Measurements from ENCODE around the gene TTN. TPM values are rescaled to one million over a fixed set of nuclear protein-coding genes. Genes with fewer than 3 reads are reported as not detected.

The TTN gene
- total and polyA plus RNA-seq, 10 of the 15 experiments (the other 5 are each of a cell fraction or from before 2014, with no cell fraction given), result 0.15 to 9.0 (median 1.8) TPM

- no peak for TF ChIP-seq PRDM15 (CRISPR knock-in tag; IDR thresholded peaks at IDR 0.05)
- no peak for TF ChIP-seq TCF7 (IDR thresholded peaks at IDR 0.05; ENCODE audit: borderline replicate concordance)
- TF ChIP-seq RAD21 (IDR thresholded peaks at IDR 0.05; ENCODE audit: insufficient read depth, low read depth, low read length), result no peak
- TF ChIP-seq CHD1 (IDR thresholded peaks at IDR 0.05; ENCODE audit: low read depth, low read length), result no peak
- TF ChIP-seq BHLHE40 (IDR thresholded peaks at IDR 0.05; ENCODE audit: borderline replicate concordance in 1 of 2, low read depth in 2 of 2, low read length in 1 of 2), result no peak
- TF ChIP-seq ESRRA (IDR thresholded peaks at IDR 0.05; ENCODE audit: low read length), result no peak
- TF ChIP-seq MAX (IDR thresholded peaks at IDR 0.05; ENCODE audit: low read depth, low read length), result no peak
Measured at GRCh38 chr2:178707476-178707875, 99.7 kb downstream of the TTN start (continued).

GRCh38 chr2:178704876-178705275 is 102.3 kb downstream of the TTN start:
- DNase-seq (ENCODE audit: low read depth, low spot score) (no peak), ATAC-seq (no peak), FAIRE-seq (no peak)
- no peaks in the 10 kb centered on the region for H3K27me3 ChIP-seq (replicated peaks in 1 of 2; ENCODE audit: control insufficient read depth in 2 of 2, insufficient read depth in 2 of 2, low read length in 1 of 2)
- SMC1A ChIA-PET (ENCODE audit: uncharacterized antibody, unreplicated experiment), result no interaction called here
- WGBS (ENCODE audit: insufficient coverage, insufficient replicate concordance, low lambda C conversion rate, missing lambda C conversion rate), result 80% methylated on average over 5 of the region's 5 CpGs
- no peaks in the 10 kb centered on the region for H3K4me1 ChIP-seq (ENCODE audit: control insufficient read depth, insufficient read depth, low read length)
- no peak overlapping the region for H3K4me2 ChIP-seq (ENCODE audit: control insufficient read depth, insufficient read depth)
- POLR2A ChIA-PET, result no interaction called here
- TF ChIP-seq BMI1 (IDR thresholded peaks at IDR 0.05; ENCODE audit: borderline replicate concordance), result no peak
- H3K27ac ChIP-seq (ENCODE audit: control insufficient read depth, insufficient read depth), result no peak overlapping the region
- CTCF ChIA-PET, result no interaction called here
- no peaks in the 10 kb centered on the region for H3K9me3 ChIP-seq (replicated peaks; ENCODE audit: control insufficient read depth, insufficient read depth, low read length)
- H3K36me3 ChIP-seq (ENCODE audit: control insufficient read depth in 2 of 2, insufficient read depth in 2 of 2, low read length in 1 of 2), result no peaks in the 10 kb centered on the region
- H3K4me3 ChIP-seq, result no peak overlapping the region
- H3K9ac ChIP-seq (ENCODE audit: control insufficient read depth, insufficient read depth, low read length), result no peak overlapping the region
- intact Hi-C loops (cut with micrococcal nuclease; ENCODE audit: unreplicated experiment) (loop anchor here (5.0 kb wide), 1 partner anchor 223 kb away; the partner anchor contains the start of gene PLEKHA3), in situ Hi-C loops (cut with MboI) (no loop called here)
- H3K79me2 ChIP-seq (ENCODE audit: control insufficient read depth, insufficient read depth, low read length), result no peaks in the 10 kb centered on the region
- no peaks in the 10 kb centered on the region for H4K20me1 ChIP-seq (ENCODE audit: control insufficient read depth, insufficient read depth)
- BruUV-seq (replicated peaks), result no TSS peak
- H2AFZ ChIP-seq (ENCODE audit: control insufficient read depth, low read depth, low read length), result no peak overlapping the region
- RAD21 ChIA-PET (ENCODE audit: unreplicated experiment), result no interaction called here

Data from GM12878 (cell line).